Heart left ventricle (tissue), 16 donors: ENCODE results near the gene CPD. TPM values are rescaled to one million over a fixed set of nuclear protein-coding genes. Genes with fewer than 3 reads are reported as not detected.
"Not testable (repeated sequence)": the region's sequence is repeated elsewhere in the genome, so short reads cannot be mapped to it uniquely, and the experiment has no call there.

ENCODE experiments used
- ATAC-seq, 4 donors: fragments of 200-7000 bp; cut with Tn5 transposase; one replicate each; pipeline ENCODE4 v1.9.1; 2020 to 2022; ENCODE audit warnings: moderate library complexity in 4 of 4, mild to moderate bottlenecking in 3 of 4, moderate number of reproducible peaks in 1 of 4
- DNase-seq, 5 donors: peaks; one replicate each; pipeline ENCODE4 v3.0.0-alpha.2; 2020
- H3K27ac ChIP-seq, 12 donors: fragments of 200-600 bp; sonication (generic) in 4 of 12; one replicate each; pipeline versions ENCODE4 v1.5.0 to v1.8.0; 2016 to 2022; ENCODE audit warnings: mild to moderate bottlenecking in 2 of 12
- H3K27me3 ChIP-seq, 9 donors: fragments of 200-600 bp; sonication (generic) in 2 of 9; one replicate each; pipeline versions ENCODE4 v1.5.1 to v1.8.0; 2016 to 2022; ENCODE audit warnings: mild to moderate bottlenecking in 3 of 9
- H3K36me3 ChIP-seq, 9 donors: fragments of 200-600 bp; sonication (generic) in 2 of 9; one replicate each; pipeline versions ENCODE4 v1.5.0 to v1.8.0; 2018 to 2022; ENCODE audit warnings: mild to moderate bottlenecking in 2 of 9
- H3K4me1 ChIP-seq, 12 donors: fragments of 200-600 bp; sonication (generic) in 4 of 12; one replicate each; pipeline versions ENCODE4 v1.5.0 to v1.8.0; 2016 to 2022; ENCODE audit warnings: mild to moderate bottlenecking in 3 of 12
- H3K4me3 ChIP-seq, 12 donors: fragments of 200-600 bp; sonication (generic) in 4 of 12; one replicate each; pipeline versions ENCODE4 v1.5.0 to v1.8.0; 2017 to 2022; ENCODE audit warnings: mild to moderate bottlenecking in 9 of 12, moderate library complexity in 4 of 12
- H3K9me3 ChIP-seq, 12 donors: fragments of 200-600 bp; sonication (generic) in 4 of 12; one replicate each; pipeline versions ENCODE4 v1.5.0 to v1.8.0; 2016 to 2022; ENCODE audit warnings: mild to moderate bottlenecking in 1 of 12
- POLR2A ChIP-seq, 2 donors: fragments of 450-650 bp; IDR thresholded peaks; one replicate each; pipeline ENCODE4 v1.6.1; 2017; ENCODE audit warnings: antibody characterized with exemption in 2 of 2, mild to moderate bottlenecking in 2 of 2, moderate library complexity in 2 of 2
- WGBS, 4 donors: extraction: QIAGEN DNeasy Blood & Tissue Kit in 2 of 4; methylation state at CpG; one replicate each; pipeline versions ENCODE4 v1.1.5 to v1.1.7; 2013 to 2018; 5-methylcytosine and 5-hydroxymethylcytosine counted together
- intact Hi-C, 10 donors: fragments of 100-400 bp; cut with DNase I; formaldehyde crosslinking; loops; one replicate each; pipeline versions ENCODE4 v1.11.1 to v1.14.2; 2022
- polyA plus RNA-seq, 2 donors: library from polyadenylated mRNA; stranded (reverse); fragments of 200-250 nt; gene quantifications; one replicate each; pipeline ENCODE4 v1.2.3, GENCODE V29; 2013
- total RNA-seq, 9 donors: library from RNA; depleted of rRNA in 2 of 9; stranded (reverse); fragments of >200 nt in 2 of 9; fragmentation: NEBNext Ultra II Directional in 3 of 9; extraction: Animal tissue kit (Norgen Biotek cat#: 25700) in 3 of 9; gene quantifications; one replicate each; pipeline versions ENCODE4 v1.1.0 to v1.2.4, GENCODE V29; 2016 to 2023
- TF ChIP-seq, protein P1 (sequence below), 12 donors: fragments of 200-600 bp; sonication (generic) in 4 of 12; IDR thresholded peaks; one replicate each; pipeline versions ENCODE4 v1.5.0 to v1.8.0; 2018 to 2022; ENCODE audit warnings: antibody characterized with exemption in 12 of 12, mild to moderate bottlenecking in 5 of 12
- donor health status: ischemic (EF 13 %, LVEDD 7.1; RV severe dilation, severe dysfunction).
- donor health status: healthy with polysubstance abuse.
- donor health status: DM: no; HTN: yes; CAD: no.
- donor health status: DM: no; HTN: no; CAD: no.
- donor health status: ischemic (EF 25% LVEDD 6.9; RV normal size, moderate dysfunction).
- donor health status: ischemic (EF 25% LVEDD 5.7; RV mildly dilated, moderate dysfunction).
- donor health status: healthy.
- donor health status: DM: yes; HTN: yes; CAD: no.
- donor health status: ischemic (EF 35%, LVEDD 5.7; RV mildly dilated, moderate dysfunction).
- donor health status: nonischemic (EF 11% LVEDD 7.7; RV severe dilation, severe dysfunction).
- donor health status: DM: yes; HTN: yes; CAD: no.
- donor health status: PGD.
- donor health status: ischemic (EF 29% LVEDD 5.4; RV normal size, mild dysfunction).
- donor health status: nonischemic (EF 23%, LVEDD 6.1; RV moderate dilation, normal function).

Gene CPD
- total and polyA plus RNA-seq, 11 donors: 3.6 to 54.2 (median 31.8) TPM

DNA sequence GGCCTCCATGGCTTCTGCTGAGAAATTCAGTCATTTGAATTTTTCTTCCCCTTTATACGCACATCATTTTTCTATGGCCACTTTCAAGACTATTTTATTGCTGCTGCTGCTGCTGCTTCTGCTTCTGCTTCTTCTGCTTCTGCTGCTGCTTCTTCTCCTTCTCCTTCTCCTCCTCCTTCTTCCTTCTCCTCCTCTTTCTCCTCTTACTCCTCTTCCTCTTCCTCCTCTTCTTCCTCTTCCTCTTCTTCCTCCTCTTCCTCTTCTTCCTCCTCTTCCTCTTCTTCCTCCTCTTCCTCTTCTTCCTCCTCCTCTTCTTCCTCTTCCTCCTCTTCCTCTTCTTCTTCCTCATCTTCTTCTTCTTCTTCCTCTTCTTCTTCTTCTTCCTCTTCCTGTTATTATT lies 22.4 kb downstream of the CPD start:
- WGBS, 4 donors: 92 to 98% (median 98%) methylated on average over 1 of the region's 1 CpG
- H3K36me3 ChIP-seq: peaks cover 0 to 8% (median 0%) of the 10 kb centered on the region in 9 donors
- peaks cover 0 to 5% (median 0%) of the 10 kb centered on the region in 12 donors for H3K4me1 ChIP-seq
- no peak overlapping the region for H3K4me3 ChIP-seq
- ATAC-seq (no peak), DNase-seq (no peak)
- H3K9me3 ChIP-seq: peaks cover 0 to 11% (median 0%) of the 10 kb centered on the region in 12 donors
- intact Hi-C loops: no loop called here
- TF ChIP-seq, protein P1, sequence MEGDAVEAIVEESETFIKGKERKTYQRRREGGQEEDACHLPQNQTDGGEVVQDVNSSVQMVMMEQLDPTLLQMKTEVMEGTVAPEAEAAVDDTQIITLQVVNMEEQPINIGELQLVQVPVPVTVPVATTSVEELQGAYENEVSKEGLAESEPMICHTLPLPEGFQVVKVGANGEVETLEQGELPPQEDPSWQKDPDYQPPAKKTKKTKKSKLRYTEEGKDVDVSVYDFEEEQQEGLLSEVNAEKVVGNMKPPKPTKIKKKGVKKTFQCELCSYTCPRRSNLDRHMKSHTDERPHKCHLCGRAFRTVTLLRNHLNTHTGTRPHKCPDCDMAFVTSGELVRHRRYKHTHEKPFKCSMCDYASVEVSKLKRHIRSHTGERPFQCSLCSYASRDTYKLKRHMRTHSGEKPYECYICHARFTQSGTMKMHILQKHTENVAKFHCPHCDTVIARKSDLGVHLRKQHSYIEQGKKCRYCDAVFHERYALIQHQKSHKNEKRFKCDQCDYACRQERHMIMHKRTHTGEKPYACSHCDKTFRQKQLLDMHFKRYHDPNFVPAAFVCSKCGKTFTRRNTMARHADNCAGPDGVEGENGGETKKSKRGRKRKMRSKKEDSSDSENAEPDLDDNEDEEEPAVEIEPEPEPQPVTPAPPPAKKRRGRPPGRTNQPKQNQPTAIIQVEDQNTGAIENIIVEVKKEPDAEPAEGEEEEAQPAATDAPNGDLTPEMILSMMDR (IDR thresholded peaks at IDR 0.05): no peak
- TF ChIP-seq POLR2A (IDR thresholded peaks at IDR 0.05): no peak
- H3K27ac ChIP-seq: no peak overlapping the region
- H3K27me3 ChIP-seq: no peaks in the 10 kb centered on the region

DNA sequence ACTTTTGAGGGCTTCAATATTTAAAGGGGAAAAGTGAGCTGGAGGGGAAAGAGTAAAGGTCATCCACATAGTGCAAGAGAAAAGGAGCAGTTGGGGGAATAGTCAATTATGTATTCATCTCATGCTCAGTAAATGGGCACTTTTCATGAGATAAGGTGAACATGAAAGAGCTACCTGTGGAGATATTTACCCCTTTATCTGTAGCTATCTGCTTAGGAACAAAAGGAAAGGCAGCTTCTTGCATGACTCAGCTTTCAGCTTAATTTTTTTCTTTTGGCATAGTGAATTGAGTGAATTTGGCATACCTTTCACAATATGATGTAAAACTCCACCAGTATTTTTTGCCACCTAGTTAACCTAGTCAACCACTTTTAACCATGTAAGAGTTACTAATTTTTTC lies 26.4 kb downstream of the CPD start:
- H3K4me1 ChIP-seq: peaks cover 0 to 9% (median 0%) of the 10 kb centered on the region in 12 donors
- H3K27me3 ChIP-seq: no peaks in the 10 kb centered on the region
- H3K9me3 ChIP-seq: peaks cover 0 to 12% (median 0%) of the 10 kb centered on the region in 12 donors
- ATAC-seq: no peak
- no peak for TF ChIP-seq POLR2A (IDR thresholded peaks at IDR 0.05)
- TF ChIP-seq, protein P1 (IDR thresholded peaks at IDR 0.05): no peak
- no peak for DNase-seq
- H3K4me3 ChIP-seq: no peak overlapping the region
- peaks cover 0 to 13% (median 0%) of the 10 kb centered on the region in 9 donors for H3K36me3 ChIP-seq
- intact Hi-C loops: no loop called here
- H3K27ac ChIP-seq: no peak overlapping the region

DNA sequence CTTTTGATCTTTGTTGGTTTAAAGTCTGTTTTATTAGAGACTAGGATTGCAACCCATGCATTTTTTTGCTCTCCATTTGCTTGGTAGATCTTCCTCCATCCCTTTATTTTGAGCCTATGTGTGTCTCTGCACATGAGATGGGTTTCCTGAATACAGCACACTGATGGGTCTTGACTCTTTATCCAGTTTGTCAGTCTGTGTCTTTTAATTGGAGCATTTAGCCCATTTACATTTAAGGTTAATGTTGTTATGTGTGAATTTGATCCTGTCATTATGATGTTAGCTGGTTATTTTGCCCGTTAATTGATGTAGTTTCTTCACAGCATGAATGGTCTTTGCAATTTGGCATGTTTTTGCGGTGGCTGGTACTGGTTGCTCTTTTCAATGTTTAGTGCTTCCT lies 31.9 kb downstream of the CPD start:
- ATAC-seq, DNase-seq, H3K4me1 ChIP-seq, H3K27ac ChIP-seq, H3K27me3 ChIP-seq, H3K9me3 ChIP-seq, H3K36me3 ChIP-seq, intact Hi-C loops, H3K4me3 ChIP-seq: not testable (repeated sequence)
- 95 to 98% (median 97%) methylated on average over 2 of the region's 2 CpGs for WGBS, 4 donors

DNA sequence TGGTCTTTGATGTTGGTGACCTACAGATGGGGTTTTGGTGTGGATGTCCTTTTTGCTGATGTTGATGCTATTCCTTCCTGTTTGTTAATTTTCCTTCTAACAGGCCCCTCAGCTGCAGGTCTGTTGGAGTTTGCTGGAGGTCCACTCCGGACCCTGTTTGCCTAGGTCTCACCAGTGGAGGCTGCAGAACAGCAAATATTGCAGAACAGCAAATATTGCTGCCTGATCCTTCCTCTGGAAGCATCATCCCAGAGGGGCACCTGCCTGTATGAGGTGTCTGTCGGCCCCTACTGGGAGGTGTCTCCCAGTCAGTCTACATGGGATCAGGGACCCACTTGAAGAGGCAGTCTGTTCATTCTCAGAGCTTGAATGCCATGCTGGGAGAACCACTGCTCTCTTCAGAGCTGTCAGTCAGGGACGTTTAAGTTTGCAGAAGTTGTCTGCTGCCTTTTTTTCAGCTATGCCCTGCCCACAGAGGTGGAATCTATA lies 33.3 kb downstream of the CPD start:
- 68 to 92% (median 80%) methylated on average over 2 to 3 of the region's 3 CpGs for WGBS, 4 donors
- DNase-seq, H3K4me3 ChIP-seq, H3K36me3 ChIP-seq, ATAC-seq, H3K9me3 ChIP-seq, H3K27me3 ChIP-seq, intact Hi-C loops, H3K27ac ChIP-seq, H3K4me1 ChIP-seq: not testable (repeated sequence)

DNA sequence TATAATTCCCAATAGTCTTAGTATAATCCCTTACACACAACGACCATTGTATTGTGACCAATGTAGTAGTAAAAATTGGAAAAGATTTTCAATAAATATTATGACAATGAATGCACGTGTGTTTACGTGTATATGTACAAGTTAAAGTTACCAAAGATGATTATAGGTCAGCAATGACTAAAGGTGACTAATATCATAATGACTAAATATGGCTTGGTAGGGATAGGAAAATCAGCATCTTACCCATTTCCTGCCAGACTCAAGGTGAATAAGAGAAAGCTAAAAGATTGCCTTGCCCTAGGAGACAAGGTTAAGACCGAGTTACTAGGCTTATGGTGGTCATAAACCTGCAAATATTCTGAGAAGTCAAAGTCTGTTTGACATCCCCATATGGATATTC lies 34.4 kb downstream of the CPD start:
- intact Hi-C loops: no loop called here
- no peak for ATAC-seq
- H3K27me3 ChIP-seq: no peaks in the 10 kb centered on the region
- H3K9me3 ChIP-seq: peaks cover 0 to 4% (median 0%) of the 10 kb centered on the region in 12 donors
- no peak overlapping the region for H3K27ac ChIP-seq
- TF ChIP-seq, protein P1 (IDR thresholded peaks at IDR 0.05): no peak
- no peak for TF ChIP-seq POLR2A (IDR thresholded peaks at IDR 0.05)
- 95 to 98% (median 97%) methylated on average over 4 of the region's 4 CpGs for WGBS, 4 donors
- H3K36me3 ChIP-seq: peaks cover 0 to 5% (median 0%) of the 10 kb centered on the region in 9 donors
- peaks cover 0 to 4% (median 0%) of the 10 kb centered on the region in 12 donors for H3K4me1 ChIP-seq
- no peak overlapping the region for H3K4me3 ChIP-seq
- DNase-seq: no peak
